ENCODE results near the gene AGAP5. TPM values are rescaled to one million over a fixed set of nuclear protein-coding genes. Genes with fewer than 3 reads are reported as not detected.
A peak's percentile ranks its signal among the peaks of the same experiment; 100 is the strongest.

AGAP5 gene
- total and polyA plus RNA-seq, 9 of the 15 experiments (the other 6 are each of a cell fraction or from before 2014, with no cell fraction given) = 0.32 to 7.5 (median 5.3) TPM

DNA sequence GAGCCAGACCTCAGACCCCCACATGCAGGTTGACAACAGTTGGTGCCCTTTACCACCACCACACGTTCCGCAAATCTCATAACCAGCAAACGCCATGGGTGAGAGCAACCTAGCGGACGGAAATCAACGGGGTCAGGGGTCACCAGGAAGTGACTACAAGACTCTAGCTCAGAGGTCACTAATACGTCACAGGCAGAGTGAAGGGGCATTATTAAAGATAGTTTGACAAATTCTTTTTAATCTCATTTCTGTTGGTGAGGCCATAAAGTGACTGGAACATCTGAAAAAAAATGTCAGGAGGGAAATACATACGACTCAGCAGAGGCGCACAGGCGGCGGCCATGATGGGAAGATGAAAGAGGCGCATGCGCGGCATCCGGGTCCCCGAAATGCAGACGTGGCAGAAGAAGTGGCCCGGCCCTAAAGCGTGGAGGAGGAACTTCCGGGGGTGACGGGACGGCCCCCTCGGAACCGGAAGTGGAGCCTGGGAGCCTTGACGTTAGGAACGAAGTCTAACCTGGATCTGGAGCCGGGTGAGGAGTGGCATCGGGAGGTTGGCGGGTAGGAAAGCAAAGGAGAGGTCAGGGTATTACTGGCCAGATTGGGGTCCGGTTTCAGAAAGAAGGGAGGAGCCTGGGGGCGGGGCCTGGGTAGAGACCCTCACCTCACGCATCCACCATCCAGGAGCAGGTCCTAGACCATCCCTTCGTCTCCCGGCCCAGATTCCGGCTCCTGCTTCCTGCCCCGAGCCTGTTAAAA lies 46.2 kb upstream of the AGAP5 start, which contains the start of gene SEC24C (continued):
- peak; percentile 44 for TF ChIP-seq HDAC3 (IDR thresholded peaks at IDR 0.05; ENCODE audit: borderline replicate concordance, partially characterized antibody)
- no peak for TF ChIP-seq HNRNPUL1 (IDR thresholded peaks at IDR 0.05; ENCODE audit: low read length)
- TF ChIP-seq XRCC4 (IDR thresholded peaks at IDR 0.05; ENCODE audit: extremely low read depth, insufficient read depth, insufficient read length) = no peak
- TF ChIP-seq HSF4 (CRISPR knock-in tag; IDR thresholded peaks at IDR 0.05; ENCODE audit: borderline replicate concordance) = peak; percentile 36; the same call in 1 of the 2 replicates
- TF ChIP-seq HLTF (IDR thresholded peaks at IDR 0.05) = no peak
- peak; percentile 94 for TF ChIP-seq CREB1 (IDR thresholded peaks at IDR 0.05)
- TF ChIP-seq CREB1 (CRISPR knock-in tag; IDR thresholded peaks at IDR 0.05) = peak; percentile 94
- no peak for TF ChIP-seq PCBP2 (IDR thresholded peaks at IDR 0.05; ENCODE audit: low read depth, low read length, poor library complexity, severe bottlenecking)
- TF ChIP-seq ZNF778 (CRISPR knock-in tag; IDR thresholded peaks at IDR 0.05) = no peak
- no peak for TF ChIP-seq ZNF444 (CRISPR knock-in tag; IDR thresholded peaks at IDR 0.05)
- TF ChIP-seq HCFC1 (IDR thresholded peaks at IDR 0.05; ENCODE audit: low read depth, low read length) = peak; percentile 78
- no peak for TF ChIP-seq CBX5 (IDR thresholded peaks at IDR 0.05; ENCODE audit: borderline replicate concordance, low read depth)
- TF ChIP-seq, protein P1, sequence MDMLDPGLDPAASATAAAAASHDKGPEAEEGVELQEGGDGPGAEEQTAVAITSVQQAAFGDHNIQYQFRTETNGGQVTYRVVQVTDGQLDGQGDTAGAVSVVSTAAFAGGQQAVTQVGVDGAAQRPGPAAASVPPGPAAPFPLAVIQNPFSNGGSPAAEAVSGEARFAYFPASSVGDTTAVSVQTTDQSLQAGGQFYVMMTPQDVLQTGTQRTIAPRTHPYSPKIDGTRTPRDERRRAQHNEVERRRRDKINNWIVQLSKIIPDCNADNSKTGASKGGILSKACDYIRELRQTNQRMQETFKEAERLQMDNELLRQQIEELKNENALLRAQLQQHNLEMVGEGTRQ (CRISPR knock-in tag; IDR thresholded peaks at IDR 0.05) = no peak
- no peak for TF ChIP-seq THRAP3 (IDR thresholded peaks at IDR 0.05; ENCODE audit: borderline replicate concordance)
- no peak for TF ChIP-seq ZC3H8 (IDR thresholded peaks at IDR 0.05)
- peak; percentile 64 for TF ChIP-seq L3MBTL2 (IDR thresholded peaks at IDR 0.05)
- TF ChIP-seq ZNF354B (CRISPR knock-in tag; IDR thresholded peaks at IDR 0.05) = 0 out of 2 replicates have a peak, but pooled peaks have one; percentile 39
- peak; percentile 62 for TF ChIP-seq ZNF239 (CRISPR knock-in tag; IDR thresholded peaks at IDR 0.05)
- no peak for TF ChIP-seq POU5F1 (IDR thresholded peaks at IDR 0.05; ENCODE audit: borderline replicate concordance, low read depth, low read length, partially characterized antibody)
- 0 out of 4 replicates have a peak, but pooled peaks of 1 of the 2 experiments have one; percentile 11 for TF ChIP-seq RAD21 (CRISPR knock-in tag; conservative IDR thresholded peaks at IDR 0.05 in 1 of 2, IDR thresholded peaks at IDR 0.05 in 1 of 2)
- TF ChIP-seq ZBTB11 (CRISPR knock-in tag; IDR thresholded peaks at IDR 0.05) = peak in 2 of 3 experiments; percentile 73 to 97; a peak in 4 of 6 replicates
- TF ChIP-seq HNRNPLL (IDR thresholded peaks at IDR 0.05; ENCODE audit: low read depth, low read length, poor library complexity, severe bottlenecking) = peak; percentile 34
- TF ChIP-seq MYC (IDR thresholded peaks at IDR 0.05; ENCODE audit: low read depth, low read length) = peak; percentile 96
- no peak; the same call in 1 of the 2 replicates for TF ChIP-seq MYC (CRISPR knock-in tag; IDR thresholded peaks at IDR 0.05; ENCODE audit: borderline replicate concordance, low read depth)
- TF ChIP-seq ZNF41 (CRISPR knock-in tag; conservative IDR thresholded peaks at IDR 0.05) = peak; percentile 79
